NCI-H526 (cell line): ENCODE results near the gene TTC12.

Experiments used
- DNase-seq, 2 experiments: peaks; one replicate each; lab custom pipeline; 2025; lab: John Stamatoyannopoulos, UW

The TTC12 gene

GRCh38 chr11:113375402-113375801 is 61.0 kb downstream of the TTC12 start:
- no peak for DNase-seq

GRCh38 chr11:113376156-113376555 is 61.8 kb downstream of the TTC12 start:
- no peak for DNase-seq

GRCh38 chr11:113377681-113378412 is 63.5 kb downstream of the TTC12 start:
- DNase-seq = peak; percentile 64 to 70

- DNase-seq = no peak
Observed at GRCh38 chr11:113378692-113379091, 64.3 kb downstream of the TTC12 start.

GRCh38 chr11:113382121-113382520 is 67.7 kb downstream of the TTC12 start:
- DNase-seq = no peak

GRCh38 chr11:113384551-113384950 is 70.2 kb downstream of the TTC12 start:
- peak; percentile 99 for DNase-seq

- DNase-seq = no peak
Observed at GRCh38 chr11:113385749-113386148, 71.4 kb downstream of the TTC12 start.

GRCh38 chr11:113386866-113387265 is 72.5 kb downstream of the TTC12 start:
- DNase-seq = no peak

- DNase-seq = no peak
Observed at GRCh38 chr11:113387605-113388211, 73.3 kb downstream of the TTC12 start, which contains the start of gene ANKK1. Gene ANKK1 (plus strand): TSS chr11:113387779. CDS start chr11:113387885, 106 bp downstream.

- DNase-seq = no peak
Observed at GRCh38 chr11:113389272-113389671, 74.9 kb downstream of the TTC12 start.

GRCh38 chr11:113392236-113392921 is 78.0 kb downstream of the TTC12 start:
- peak; percentile 43 to 57 for DNase-seq

GRCh38 chr11:113393501-113393985 is 79.2 kb downstream of the TTC12 start:
- DNase-seq = no peak

GRCh38 chr11:113394919-113395318 is 80.5 kb downstream of the TTC12 start:
- no peak for DNase-seq

GRCh38 chr11:113395782-113396336 is 81.5 kb downstream of the TTC12 start:
- DNase-seq = no peak

- no peak for DNase-seq
Observed at GRCh38 chr11:113396690-113397089, 82.3 kb downstream of the TTC12 start.

- DNase-seq = peak in 1 of 2 experiments; percentile 45
Observed at GRCh38 chr11:113397212-113397611, 82.8 kb downstream of the TTC12 start.

- no peak for DNase-seq
Observed at GRCh38 chr11:113397821-113398220, 83.4 kb downstream of the TTC12 start.

GRCh38 chr11:113398669-113399430 is 84.5 kb downstream of the TTC12 start:
- no peak for DNase-seq

- DNase-seq = no peak
Observed at GRCh38 chr11:113400631-113401230, 86.3 kb downstream of the TTC12 start.

- no peak for DNase-seq
Observed at GRCh38 chr11:113401718-113402117, 87.3 kb downstream of the TTC12 start.

GRCh38 chr11:113404859-113405430 is 90.6 kb downstream of the TTC12 start:
- DNase-seq = no peak
